K562 (cell line): ENCODE data around the gene CSH1. TPM values are rescaled to one million over a fixed set of nuclear protein-coding genes. Genes with fewer than 3 reads are reported as not detected.

ENCODE experiments used
- ATAC-seq: fragments of 200-7000 bp; cut with Tn5 transposase; 3 replicates; pipeline ENCODE4 v1.9.1; 2020; ENCODE audit warnings: moderate library complexity
- BruUV-seq: library from RNA; stranded (reverse); fragments of 400-500 nt; replicated peaks from 2 replicates; lab custom pipeline; 2021; lab: Mats Ljungman, UMichigan
- CTCF ChIA-PET: fragments of 300-600 bp; formaldehyde crosslinking; extraction: SDS; loops from one replicate; lab custom pipeline; 2021; ENCODE audit warnings: low intra/inter-chr PET ratio; lab: Yijun Ruan, JAX
- POLR2A ChIA-PET: fragments of 300-600, 350-650 bp; sonication (Branson Sonifier 250); formaldehyde crosslinking; extraction: SDS; loops from one replicate; lab custom pipeline; 2021; ENCODE audit warnings: antibody characterized with exemption, inconsistent platforms; lab: Yijun Ruan, JAX
- DNase-seq, 4 experiments: peaks; one replicate each; pipeline versions ENCODE4 v3.0.0 to v3.0.0-alpha.2; 2011 to 2018; ENCODE audit warnings: low spot score in 3 of 4, mixed read lengths in 3 of 4; ENCODE audit errors: extremely low read depth in 1 of 4
- FAIRE-seq: peaks from 2 replicates; lab custom pipeline; 2011; peaks lifted over from hg19 to GRCh38; lab: Jason Lieb, UNC
- H2AFZ ChIP-seq: 2 replicates; pipeline ENCODE4 v1.6.0; 2011; ENCODE audit warnings: low read depth, low read length, control low read depth, inconsistent platforms
- H3K27ac ChIP-seq: fragments of 200-600 bp; 3 replicates; pipeline ENCODE4 v1.8.0; 2011; ENCODE audit warnings: low read depth, mild to moderate bottlenecking, control low read depth, inconsistent platforms, low read length, moderate library complexity, mixed read lengths; ENCODE audit errors: extremely low read depth
- H3K27me3 ChIP-seq, 2 experiments: fragments of 300-600 bp in 1 of 2; 2 replicates in 1 of 2; 3 replicates in 1 of 2; pipeline versions ENCODE4 v1.6.0 to v1.8.0; 2011; ENCODE audit warnings: inconsistent platforms in 2 of 2, low read length in 2 of 2, mild to moderate bottlenecking in 1 of 2, mixed read lengths in 1 of 2, moderate library complexity in 1 of 2; ENCODE audit not compliant: control insufficient read depth in 2 of 2, insufficient read depth in 2 of 2
- H3K36me3 ChIP-seq: fragments of 300-600 bp; 3 replicates; pipeline ENCODE4 v1.8.0; 2011; ENCODE audit warnings: mild to moderate bottlenecking, low read length, inconsistent platforms; ENCODE audit not compliant: control insufficient read depth, insufficient read depth
- H3K4me1 ChIP-seq, 2 experiments: fragments of 200-600 bp in 1 of 2; replicated peaks in 1 of 2; 2 replicates in 1 of 2; 3 replicates in 1 of 2; pipeline versions ENCODE4 v1.5.1 to v1.8.0; 2011; ENCODE audit warnings: inconsistent platforms in 2 of 2, low read length in 2 of 2, mild to moderate bottlenecking in 1 of 2, mixed read lengths in 1 of 2, moderate library complexity in 1 of 2; ENCODE audit not compliant: control insufficient read depth in 2 of 2, insufficient read depth in 2 of 2
- H3K4me2 ChIP-seq: 2 replicates; pipeline ENCODE4 v1.6.1; 2011; ENCODE audit warnings: low read length, control low read depth, inconsistent platforms, mixed read lengths; ENCODE audit not compliant: insufficient read depth
- H3K4me3 ChIP-seq: fragments of 200-600 bp; sonication (generic), shearing (Covaris generic); 2 replicates; pipeline ENCODE4 v1.5.1; 2016; ENCODE audit warnings: control low read depth, inconsistent platforms
- H3K79me2 ChIP-seq: fragments of 200-600 bp; 3 replicates; pipeline ENCODE4 v1.8.0; 2011; ENCODE audit warnings: low read length, inconsistent platforms; ENCODE audit not compliant: control insufficient read depth, insufficient read depth
- H3K9ac ChIP-seq, 2 experiments: 2 replicates each; pipeline versions ENCODE4 v1.6.0 to v1.6.1; 2011; ENCODE audit warnings: low read depth in 2 of 2, low read length in 2 of 2, control low read depth in 1 of 2, inconsistent platforms in 1 of 2, mild to moderate bottlenecking in 1 of 2, mixed read lengths in 1 of 2; ENCODE audit not compliant: insufficient read depth in 1 of 2
- H3K9me1 ChIP-seq: one replicate; pipeline ENCODE4 v1.6.0; 2011; ENCODE audit warnings: inconsistent platforms, mild to moderate bottlenecking, low read length, moderate library complexity; ENCODE audit not compliant: control insufficient read depth, insufficient read depth
- H3K9me3 ChIP-seq: replicated peaks from 2 replicates; pipeline ENCODE4 v1.5.1; 2011; ENCODE audit warnings: low read depth, low read length, inconsistent platforms; ENCODE audit not compliant: control insufficient read depth, insufficient read depth
- H4K20me1 ChIP-seq: replicated peaks from 2 replicates; pipeline ENCODE4 v1.6.1; 2011; ENCODE audit warnings: low read length, inconsistent platforms, mixed read lengths; ENCODE audit not compliant: control insufficient read depth, insufficient read depth
- NFIC ChIP-seq: fragments of 450-650 bp; IDR thresholded peaks from 2 replicates; pipeline ENCODE4 v1.6.1; 2017; ENCODE audit warnings: mild to moderate bottlenecking, inconsistent platforms
- PTBP1 ChIP-seq: fragments of 200-400 bp; formaldehyde crosslinking; IDR thresholded peaks from 2 replicates; pipeline ENCODE4 v1.6.1; 2017; ENCODE audit warnings: low read depth, low read length
- SMAD1 ChIP-seq: fragments of 150-350 bp; IDR thresholded peaks from 2 replicates; pipeline ENCODE4 v1.6.1; 2014; ENCODE audit warnings: low read length, low read depth; ENCODE audit not compliant: partially characterized antibody
- ZNF316 ChIP-seq: fragments of 450-650 bp; IDR thresholded peaks from 2 replicates; pipeline ENCODE4 v1.6.1; 2016
- WGBS: fragments of 100-300 bp; shearing (Covaris generic); methylation state at CpG from one replicate; pipeline ENCODE4 v1.1.6; 2016; ENCODE audit warnings: low coverage, mixed read lengths; ENCODE audit not compliant: insufficient coverage; ENCODE audit errors: missing lambda C conversion rate; 5-methylcytosine and 5-hydroxymethylcytosine counted together
- in situ Hi-C: fragments of 300-500 bp; cut with MboI; formaldehyde crosslinking; loops from 4 replicates; pipeline ENCODE4 v1.15.0; 2018; ENCODE audit warnings: inconsistent platforms, mixed read lengths
- intact Hi-C: fragments of 100-400 bp; cut with micrococcal nuclease; formaldehyde crosslinking; loops from 2 replicates; pipeline ENCODE4 v1.14.2; 2022
- polyA plus RNA-seq, 8 experiments: library from polyadenylated mRNA; depleted of rRNA in 4 of 8; stranded (reverse) in 5 of 8; unstranded in 3 of 8; fragments of >200 nt; fragmentation: Nextera tagmentation in 2 of 8; fragmentation: Illumina TruSeq in 1 of 8; extraction: Ambion mirVana in 2 of 8; extraction: Trizol in 1 of 8; gene quantifications; 2 replicates each; pipeline versions ENCODE4 v1.2.1 to v1.2.3, GENCODE V29; 2011 to 2014; ENCODE audit warnings: inconsistent platforms in 1 of 8, missing spikeins in 1 of 8
- total RNA-seq, 7 experiments: library from RNA; depleted of rRNA in 6 of 7; stranded (reverse); fragments of >200 nt in 6 of 7; fragmentation: Illumina TruSeq in 2 of 7; extraction: Trizol in 2 of 7; gene quantifications; 2 replicates each; pipeline versions ENCODE4 v1.2.1 to v1.2.3, GENCODE V29; 2011 to 2021; ENCODE audit warnings: low replicate concordance in 1 of 7

The CSH1 gene
- total and polyA plus RNA-seq, 9 of the 15 experiments (the other 6 are each of a cell fraction or from before 2014, with no cell fraction given): not detected

GRCh38 chr17:63847525-63848249, 48.7 kb downstream of the CSH1 start:
- intact Hi-C loops (loop anchor here (10.0 kb wide), 2 partner anchors 223 to 413 kb away; partner anchors contain the start of gene MAP3K3), in situ Hi-C loops (loop anchor here (25.0 kb wide), 1 partner anchor 410 kb away; the partner anchor contains the start of gene CYB561)
- ChIA-PET POLR2A (interaction anchor here (0.7 to 1.4 kb wide), 5 partner anchors 15 to 429 kb away, joined by 3 to 9 read pairs (median 3); no protein-coding TSS in a partner anchor), CTCF (no interaction called here)
- Histone ChIP-seq H4K20me1 (no peaks in the 10 kb centered on the region), H3K9ac (peak overlapping the region in 1 of 2 experiments; percentile 19; a peak in 2 of 4 replicates), H3K27me3 (no peaks in the 10 kb centered on the region), H3K4me1 (peaks cover 26 to 36% of the 10 kb centered on the region in 2 experiments), H3K36me3 (peaks cover 5% of the 10 kb centered on the region; the same call in 1 of the 3 replicates), H3K79me2 (peaks cover 35% of the 10 kb centered on the region), H2AFZ (peak overlapping the region; percentile 33; the same call in 1 of the 2 replicates), H3K27ac (no peak overlapping the region; the same call in 2 of the 3 replicates), H3K9me3 (peaks cover 2% of the 10 kb centered on the region; the same call in 1 of the 2 replicates), H3K9me1 (no peaks in the 10 kb centered on the region), H3K4me2 (no peak overlapping the region), H3K4me3 (no peak overlapping the region)
- 71% methylated on average over 3 of the region's 3 CpGs for WGBS
- no TSS peak for BruUV-seq
- no peak for TF ChIP-seq PTBP1
- no peak for TF ChIP-seq SMAD1
- TF ChIP-seq NFIC: peak; percentile 70; the same call in 1 of the 2 replicates
- no peak for TF ChIP-seq ZNF316
- no peak for FAIRE-seq
- ATAC-seq: no peak
- no peak for DNase-seq
